B cell (primary cell): ENCODE results near the gene YIPF2. TPM values are rescaled to one million over a fixed set of nuclear protein-coding genes. Genes with fewer than 3 reads are reported as not detected.
A peak's percentile ranks its signal among the peaks of the same experiment; 100 is the strongest.

Experiments used
- ATAC-seq: fragments of 200-7000 bp; cut with Tn5 transposase; one replicate; pipeline ENCODE4 v1.10.0; 2021; ENCODE audit warnings: low read depth, mild to moderate bottlenecking, moderate number of reproducible peaks, moderate library complexity
- CTCF ChIA-PET: fragments of 350-600 bp; sonication (Branson Sonifier 250); formaldehyde crosslinking; loops from one replicate; lab custom pipeline; 2021; ENCODE audit warnings: antibody characterized with exemption, inconsistent platforms; lab: Charles Lee
- POLR2A ChIA-PET: fragments of 350-600 bp; sonication (Branson Sonifier 250); formaldehyde crosslinking; loops from one replicate; lab custom pipeline; 2021; ENCODE audit warnings: antibody characterized with exemption; lab: Charles Lee
- DNase-seq: peaks from one replicate; pipeline ENCODE4 v3.0.0; 2013
- H2AFZ ChIP-seq: 2 replicates; pipeline ENCODE4 v1.6.1; 2012; ENCODE audit warnings: mild to moderate bottlenecking, low read depth, low read length; ENCODE audit not compliant: insufficient read depth, poor library complexity, severe bottlenecking
- H3K27ac ChIP-seq, 2 donors: 1 replicate in 1 of 2; 2 replicates in 1 of 2; pipeline ENCODE4 v1.5.1; 2012 to 2013; ENCODE audit warnings: low read length in 2 of 2, mild to moderate bottlenecking in 2 of 2, moderate library complexity in 1 of 2
- H3K27me3 ChIP-seq, 4 experiments: fragments of 200-600 bp in 1 of 4; sonication (generic) in 1 of 4; replicated peaks in 1 of 4; 1 replicate in 2 of 4; 2 replicates in 2 of 4; pipeline versions ENCODE4 v1.6.1 to v1.7.0; 2013 to 2016; ENCODE audit warnings: low read length in 3 of 4, mild to moderate bottlenecking in 2 of 4, mixed read lengths in 1 of 4, moderate library complexity in 1 of 4; ENCODE audit not compliant: insufficient read depth in 4 of 4, control insufficient read depth in 3 of 4; ENCODE audit errors: control extremely low read depth in 1 of 4
- H3K36me3 ChIP-seq, 2 experiments: replicated peaks in 1 of 2; 1 replicate in 1 of 2; 2 replicates in 1 of 2; pipeline versions ENCODE4 v1.6.1 to v1.7.1; 2013; ENCODE audit warnings: low read length in 1 of 2; ENCODE audit not compliant: insufficient read depth in 2 of 2, control insufficient read depth in 1 of 2; ENCODE audit errors: control extremely low read depth in 1 of 2, extremely low read depth in 1 of 2
- H3K4me1 ChIP-seq, 2 donors: fragments of 200-600 bp in 1 of 2; sonication (generic) in 1 of 2; 1 replicate in 1 of 2; 2 replicates in 1 of 2; pipeline versions ENCODE4 v1.5.1 to v1.6.1; 2013 to 2017; ENCODE audit warnings: low read length in 2 of 2; ENCODE audit not compliant: control insufficient read depth in 2 of 2, insufficient read depth in 2 of 2
- H3K4me2 ChIP-seq: replicated peaks from 2 replicates; pipeline ENCODE3; 2012; ENCODE audit warnings: mild to moderate bottlenecking, low read depth, low read length; ENCODE audit not compliant: poor library complexity, severe bottlenecking
- H3K4me3 ChIP-seq, 5 experiments: fragments of 200-600 bp in 1 of 5; sonication (generic) in 1 of 5; 1 replicate in 3 of 5; 2 replicates in 2 of 5; pipeline versions ENCODE4 v1.5.1 to v1.7.0; 2011 to 2016; ENCODE audit warnings: low read length in 4 of 5, mild to moderate bottlenecking in 4 of 5, low read depth in 2 of 5, control low read depth in 1 of 5, moderate library complexity in 1 of 5; ENCODE audit not compliant: insufficient read depth in 1 of 5; ENCODE audit errors: control extremely low read depth in 1 of 5, extremely low read depth in 1 of 5
- H3K79me2 ChIP-seq: fragments of 200-600 bp; sonication (generic); one replicate; pipeline ENCODE4 v1.6.0; 2016; ENCODE audit warnings: low read length; ENCODE audit not compliant: control insufficient read depth, insufficient read depth
- H3K9ac ChIP-seq: fragments of 200-600 bp; sonication (generic); 2 replicates; pipeline ENCODE4 v1.6.1; 2017; ENCODE audit warnings: mild to moderate bottlenecking, low read length, moderate library complexity
- H3K9me3 ChIP-seq, 3 donors: one replicate each; pipeline versions ENCODE4 v1.6.1 to v1.7.1; 2013; ENCODE audit warnings: low read length in 2 of 3; ENCODE audit not compliant: control insufficient read depth in 2 of 3, insufficient read depth in 1 of 3; ENCODE audit errors: control extremely low read depth in 1 of 3
- H4K20me1 ChIP-seq: 2 replicates; pipeline ENCODE4 v1.6.0; 2012; ENCODE audit warnings: mild to moderate bottlenecking, low read length; ENCODE audit not compliant: insufficient read depth, control insufficient read depth, poor library complexity, severe bottlenecking
- H3K27ac Mint-ChIP-seq: one replicate; pipeline ENCODE4 v1.8.0; 2021; ENCODE audit warnings: mixed read lengths
- H3K27me3 Mint-ChIP-seq: one replicate; pipeline ENCODE4 v1.8.0; 2021; ENCODE audit warnings: mixed read lengths
- H3K4me1 Mint-ChIP-seq: one replicate; pipeline ENCODE4 v1.8.0; 2021; ENCODE audit warnings: mixed read lengths
- H3K4me3 Mint-ChIP-seq: one replicate; pipeline ENCODE4 v1.8.0; 2021; ENCODE audit warnings: mixed read lengths
- H3K9me3 Mint-ChIP-seq: one replicate; pipeline ENCODE4 v1.8.0; 2022; ENCODE audit warnings: mixed read lengths; ENCODE audit not compliant: insufficient read depth
- CTCF ChIP-seq: fragments of 200-600 bp; IDR thresholded peaks from one replicate; pipeline ENCODE4 v1.8.0; 2022; ENCODE audit warnings: antibody characterized with exemption, mild to moderate bottlenecking
- EZH2 ChIP-seq: IDR thresholded peaks from 2 replicates; pipeline ENCODE4 v1.6.1; 2012; ENCODE audit warnings: borderline replicate concordance, low read depth, mild to moderate bottlenecking, moderate library complexity, low read length; ENCODE audit not compliant: insufficient read depth, poor library complexity, severe bottlenecking
- WGBS: methylation state at CpG from one replicate; pipeline ENCODE4 v1.1.5; 2013; ENCODE audit warnings: missing lambda C conversion rate; ENCODE audit not compliant: insufficient coverage; 5-methylcytosine and 5-hydroxymethylcytosine counted together
- intact Hi-C: fragments of 100-400 bp; cut with micrococcal nuclease; formaldehyde crosslinking; loops from one replicate; pipeline ENCODE4 v1.10.0; 2022
- polyA plus RNA-seq: library from polyadenylated mRNA; depleted of rRNA; stranded (reverse); fragments of >200 nt; gene quantifications from 2 replicates; pipeline ENCODE4 v1.2.3, GENCODE V29; 2012
- total RNA-seq, 2 donors: library from RNA; stranded (reverse); fragments of 120-200 nt in 1 of 2; gene quantifications; 1 replicate in 1 of 2; 2 replicates in 1 of 2; pipeline versions ENCODE4 v1.2.3 to v1.2.4, GENCODE V29; 2013 to 2022

Gene YIPF2
- total and polyA plus RNA-seq, 2 donors (not counting 1 experiment from before 2014, with no cell fraction given), result 19.8 to 34.8 TPM

GRCh38 chr19:10876459-10877240 lies 51.8 kb downstream of the YIPF2 start:
- Histone ChIP-seq H3K27ac (peak overlapping the region; percentile 17 to 30), H4K20me1 (peaks cover 44% of the 10 kb centered on the region), H3K9ac (no peak overlapping the region), H2AFZ (no peak overlapping the region), H3K4me2 (peak overlapping the region; percentile 26), H3K4me3 (no peak overlapping the region), H3K4me1 (peaks cover 19 to 42% of the 10 kb centered on the region in 2 donors), H3K36me3 (peaks cover 0 to 1% of the 10 kb centered on the region in 2 experiments), H3K9me3 (peaks cover 0 to 5% (median 0%) of the 10 kb centered on the region in 3 donors), H3K79me2 (peaks cover 97% of the 10 kb centered on the region), H3K27me3 (no peaks in the 10 kb centered on the region)
- TF ChIP-seq EZH2 (no peak), CTCF (no peak)
- Mint-ChIP-seq H3K27ac (peak overlapping the region; percentile 65), H3K4me3 (peak overlapping the region; percentile 50), H3K4me1 (peaks cover 43% of the 10 kb centered on the region), H3K27me3 (no peaks in the 10 kb centered on the region), H3K9me3 (no peaks in the 10 kb centered on the region)
- 43% methylated on average over 6 of the region's 10 CpGs for WGBS
- DNase-seq, result no peak
- ATAC-seq, result no peak
- intact Hi-C loops, result loop anchor here (10.0 kb wide), 1 partner anchor 278 kb away; the partner anchor contains the start of gene SPC24
- ChIA-PET POLR2A (no interaction called here), CTCF (interaction anchor here (1.2 to 1.5 kb wide), 2 partner anchors 12 to 14 kb away, joined by 3 to 5 read pairs; no protein-coding TSS in a partner anchor)

GRCh38 chr19:10874024-10874423 lies 54.4 kb downstream of the YIPF2 start:
- Histone ChIP-seq H2AFZ (no peak overlapping the region), H3K27me3 (no peaks in the 10 kb centered on the region), H3K36me3 (peaks cover 0 to 1% of the 10 kb centered on the region in 2 experiments), H3K4me2 (no peak overlapping the region), H3K4me3 (no peak overlapping the region), H4K20me1 (peaks cover 18% of the 10 kb centered on the region), H3K27ac (no peak overlapping the region), H3K9ac (no peak overlapping the region), H3K4me1 (peaks cover 29 to 54% of the 10 kb centered on the region in 2 donors), H3K79me2 (peaks cover 80% of the 10 kb centered on the region), H3K9me3 (peaks cover 0 to under 1% (median 0%) of the 10 kb centered on the region in 3 donors)
- intact Hi-C loops, result loop anchor here (5.0 to 10.0 kb wide), 2 partner anchors 222 to 281 kb away; partner anchors contain the start of genes ILF3 and SPC24
- no peak for TF ChIP-seq EZH2
- TF ChIP-seq CTCF, result no peak
- ChIA-PET POLR2A (no interaction called here), CTCF (interaction anchor here (0.6 to 1.9 kb wide), 2 partner anchors 10 to 325 kb away, joined by 3 to 10 read pairs; no protein-coding TSS in a partner anchor)
- H3K4me3 Mint-ChIP-seq, result peak overlapping the region; percentile 57
- ATAC-seq, result no peak
- H3K9me3 Mint-ChIP-seq, result no peaks in the 10 kb centered on the region
- H3K4me1 Mint-ChIP-seq, result peaks cover 48% of the 10 kb centered on the region
- no peak overlapping the region for H3K27ac Mint-ChIP-seq
- no peaks in the 10 kb centered on the region for H3K27me3 Mint-ChIP-seq
- no peak for DNase-seq
- WGBS, result no CpG with 5 or more reads among the region's 1 CpG
